ENCODE data around the gene NDFIP1.

DNA sequence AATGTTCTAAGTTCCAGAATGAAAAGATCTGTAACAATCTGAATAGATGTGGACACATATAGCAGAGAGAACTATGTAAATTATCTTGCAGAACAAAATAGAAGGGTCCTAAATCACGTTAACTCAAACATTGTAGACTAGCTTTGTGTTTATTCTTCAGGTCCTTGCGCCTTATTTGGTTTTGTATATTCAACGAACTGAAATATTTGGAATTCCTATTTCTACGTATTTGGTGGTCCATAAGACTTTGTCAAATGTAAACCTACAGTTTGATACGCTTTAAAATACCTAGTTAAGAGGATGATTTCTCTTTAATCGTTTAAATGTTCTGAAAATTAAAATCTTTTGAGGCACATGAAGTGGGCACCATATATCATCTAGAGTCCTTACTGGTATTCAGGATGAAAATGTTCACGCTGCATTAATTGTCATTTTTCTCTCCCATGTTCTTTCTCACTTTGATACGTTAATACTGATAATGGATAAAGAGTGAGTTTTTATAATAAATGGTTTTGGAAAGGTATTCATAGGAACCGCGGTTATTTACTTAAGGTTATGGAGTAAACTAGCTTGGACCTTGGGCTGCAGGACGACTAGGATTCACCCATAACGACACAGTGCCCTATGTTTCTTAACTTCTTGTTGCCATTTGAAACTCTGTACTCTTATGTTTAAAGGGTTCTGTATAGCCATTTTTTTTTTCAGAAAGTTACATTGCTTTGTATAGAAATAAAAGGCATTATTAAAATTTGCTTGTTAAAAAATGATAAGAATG is 45.3 kb downstream of the NDFIP1 start:
- TF ChIP-seq POLR2AphosphoS5 (IDR thresholded peaks at IDR 0.05; ENCODE audit: low read depth, low read length) (no peak), CTCF (IDR thresholded peaks at IDR 0.05) (no peak), REST (IDR thresholded peaks at IDR 0.05; ENCODE audit: insufficient read depth in 1 of 2, low read depth in 2 of 2, low read length in 1 of 2) (no peak), SIN3A (IDR thresholded peaks at IDR 0.05; ENCODE audit: borderline replicate concordance, insufficient read depth, low read depth, low read length) (no peak)
